GM11168 (cell line): ENCODE results near the gene KPNB1.

ENCODE experiments used
- in situ Hi-C: fragments of 300-500 bp; cut with MboI; formaldehyde crosslinking; loops from one replicate; pipeline ENCODE4 v1.12.0; 2022; ENCODE audit warnings: low sequenced_read_pairs; ENCODE audit not compliant: unreplicated experiment

Gene KPNB1

GRCh38 chr17:47707884-47708283 lies 58.2 kb downstream of the KPNB1 start:
- in situ Hi-C loops, result no loop called here

GRCh38 chr17:47708312-47708863 lies 58.7 kb downstream of the KPNB1 start:
- in situ Hi-C loops, result no loop called here

GRCh38 chr17:47708864-47709541 lies 59.3 kb downstream of the KPNB1 start:
- in situ Hi-C loops, result no loop called here

GRCh38 chr17:47709594-47709993 lies 59.9 kb downstream of the KPNB1 start:
- in situ Hi-C loops, result no loop called here

GRCh38 chr17:47711366-47712099 lies 61.8 kb downstream of the KPNB1 start:
- in situ Hi-C loops, result no loop called here

- in situ Hi-C loops, result no loop called here
Measured at GRCh38 chr17:47712330-47713023, 62.8 kb downstream of the KPNB1 start.

GRCh38 chr17:47713980-47714700 lies 64.4 kb downstream of the KPNB1 start:
- in situ Hi-C loops, result no loop called here

- in situ Hi-C loops, result no loop called here
Measured at GRCh38 chr17:47714773-47715396, 65.2 kb downstream of the KPNB1 start.

- in situ Hi-C loops, result no loop called here
Measured at GRCh38 chr17:47715669-47716325, 66.1 kb downstream of the KPNB1 start.

GRCh38 chr17:47716375-47716774 lies 66.7 kb downstream of the KPNB1 start:
- in situ Hi-C loops, result no loop called here

- in situ Hi-C loops, result no loop called here
Measured at GRCh38 chr17:47717261-47717697, 67.6 kb downstream of the KPNB1 start.

- in situ Hi-C loops, result no loop called here
Measured at GRCh38 chr17:47717979-47718621, 68.4 kb downstream of the KPNB1 start.

- in situ Hi-C loops, result no loop called here
Measured at GRCh38 chr17:47718634-47719405, 69.1 kb downstream of the KPNB1 start.

- in situ Hi-C loops, result no loop called here
Measured at GRCh38 chr17:47719411-47720152, 69.9 kb downstream of the KPNB1 start.

GRCh38 chr17:47720196-47720595 lies 70.5 kb downstream of the KPNB1 start:
- in situ Hi-C loops, result no loop called here

GRCh38 chr17:47720754-47721533 lies 71.2 kb downstream of the KPNB1 start:
- in situ Hi-C loops, result no loop called here

- in situ Hi-C loops, result no loop called here
Measured at GRCh38 chr17:47721725-47722124, 72.0 kb downstream of the KPNB1 start.
